ENCODE results near the gene PROZ.

The PROZ gene

GRCh38 chr13:113182046-113182445 is 23.6 kb downstream of the PROZ start:
- DNase-seq = no peak

DNA sequence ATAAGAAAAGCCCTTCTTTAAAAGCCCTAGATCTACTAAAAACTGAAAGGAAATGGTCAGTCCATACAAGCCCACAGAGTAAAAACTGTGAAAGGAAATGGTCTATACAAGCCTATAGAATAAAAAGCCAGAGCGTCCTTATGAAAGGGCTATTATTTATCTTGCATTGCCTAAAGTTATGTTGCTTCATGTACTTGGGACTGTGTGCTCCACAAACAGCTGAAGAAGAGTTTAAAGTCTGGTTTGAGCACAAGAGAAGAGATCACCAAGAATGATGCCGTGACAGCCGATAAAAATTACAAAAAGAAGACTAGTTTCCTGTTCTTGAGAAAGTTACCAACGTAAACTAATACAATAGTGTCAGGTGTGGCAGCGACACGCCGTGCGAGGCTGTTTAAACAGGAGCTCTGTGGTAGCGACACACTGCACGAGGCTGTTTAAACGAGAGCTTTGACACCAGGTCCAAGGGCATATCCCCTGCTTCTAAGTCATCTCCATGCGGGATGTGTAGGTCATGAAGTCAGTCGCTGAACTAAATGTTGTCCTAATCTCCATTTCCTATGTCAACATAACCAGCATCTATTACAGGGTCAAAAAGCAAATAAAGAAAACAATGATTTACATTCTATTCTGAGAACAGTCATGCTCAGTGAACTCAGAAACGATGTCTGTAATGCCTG is 25.1 kb downstream of the PROZ start:
- no peak for DNase-seq

DNA sequence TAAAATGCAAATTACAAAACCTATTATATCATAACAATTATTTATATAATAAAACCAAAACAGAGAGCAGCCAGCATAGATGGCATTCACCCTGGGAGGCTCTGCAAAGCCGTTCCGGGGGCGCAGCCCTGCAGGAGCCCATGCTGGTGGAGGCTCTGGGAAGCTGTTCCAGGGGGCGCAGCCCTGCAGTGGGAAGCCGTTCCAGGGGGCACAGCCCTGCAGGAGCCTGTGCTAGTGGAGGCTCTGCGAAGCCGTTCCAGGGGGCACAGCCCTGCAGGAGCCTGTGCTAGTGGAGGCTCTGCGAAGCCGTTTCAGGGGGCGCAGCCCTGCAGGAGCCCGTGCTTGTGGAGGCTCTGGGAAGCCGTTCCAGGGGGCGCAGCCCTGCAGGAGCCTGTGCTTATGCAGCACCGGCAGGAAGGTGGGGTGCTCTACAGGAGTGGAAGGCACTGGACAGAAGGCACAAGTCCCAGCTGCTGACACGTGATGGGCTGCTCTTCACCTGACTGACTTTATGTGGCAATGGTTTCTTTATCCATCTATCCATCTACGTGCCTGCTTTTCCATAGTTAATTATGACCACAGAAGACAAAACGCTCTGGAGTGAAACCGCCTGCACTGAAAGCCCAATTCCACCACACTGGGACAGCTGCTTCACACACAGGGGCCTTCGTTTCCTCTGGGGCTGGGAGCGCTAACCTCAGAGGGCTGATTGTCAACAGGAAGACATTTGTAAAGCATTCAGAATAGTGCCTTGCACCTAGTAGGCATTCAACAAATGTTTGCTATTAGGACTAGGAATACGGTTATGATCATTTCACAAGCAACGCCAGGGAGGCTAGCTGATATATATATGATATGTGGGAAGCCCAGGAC is 26.4 kb downstream of the PROZ start:
- no peak for DNase-seq

GRCh38 chr13:113186061-113186900 is 27.8 kb downstream of the PROZ start:
- DNase-seq = no peak

DNA sequence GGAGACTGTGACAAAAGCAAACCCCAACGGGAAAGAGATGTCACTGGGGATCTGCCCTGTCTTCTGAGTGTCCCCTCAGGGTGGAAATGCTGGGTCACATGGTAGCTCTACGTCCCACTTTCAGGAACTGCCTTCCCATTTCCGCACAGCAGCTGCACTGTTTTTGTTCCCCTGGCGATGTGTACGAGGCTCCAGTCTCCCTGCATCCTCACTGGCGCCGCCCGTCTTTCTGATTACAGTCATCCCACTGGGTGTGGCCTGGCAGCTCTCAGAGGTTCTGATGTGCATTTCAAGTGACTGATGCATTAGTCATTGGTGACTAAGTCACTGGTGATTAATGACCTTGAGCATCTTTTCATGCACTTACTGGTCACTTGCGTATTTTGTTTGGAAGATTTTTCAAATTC is 28.8 kb downstream of the PROZ start:
- DNase-seq = peak; percentile 71 to 80

DNA sequence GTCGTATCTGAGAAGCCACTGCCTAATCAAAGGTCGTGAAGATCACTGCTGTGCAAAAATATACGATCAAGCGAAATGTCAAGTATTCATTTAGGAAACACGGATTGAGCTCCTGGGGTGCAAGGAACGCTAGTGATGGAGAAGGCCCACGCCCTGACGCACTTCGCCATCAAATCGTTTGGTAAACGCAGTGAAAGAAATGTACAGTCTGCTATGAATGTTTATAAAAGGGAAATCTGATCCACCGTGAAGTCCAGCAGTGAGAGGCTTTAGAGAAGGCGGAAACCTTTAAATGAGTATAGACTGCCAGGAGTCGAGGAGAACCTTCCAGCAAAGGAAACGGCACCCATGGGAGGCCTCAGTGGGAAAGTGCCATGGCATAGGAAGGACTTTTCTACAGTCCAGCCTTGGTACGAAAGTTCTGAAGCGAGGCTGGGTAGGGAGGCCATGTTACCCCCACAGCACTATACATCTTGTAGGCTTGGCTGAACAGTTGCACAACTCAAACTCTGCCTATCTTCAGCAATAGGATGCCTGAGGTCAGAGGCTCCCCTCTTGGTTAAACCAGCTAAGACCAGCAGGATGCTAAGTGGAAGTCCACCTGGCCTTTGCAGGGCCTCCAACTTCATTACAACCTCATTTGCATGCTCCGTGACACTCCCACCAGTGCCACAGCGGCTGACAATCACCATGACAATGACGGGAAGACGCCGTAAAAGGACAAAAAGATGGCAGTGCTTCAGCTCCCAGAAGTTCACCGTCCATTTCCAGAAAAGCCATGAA is 29.6 kb downstream of the PROZ start:
- DNase-seq = no peak

- DNase-seq = no peak
These were observed 31.7 kb downstream of the PROZ start for GRCh38 chr13:113190181-113190580.

DNA sequence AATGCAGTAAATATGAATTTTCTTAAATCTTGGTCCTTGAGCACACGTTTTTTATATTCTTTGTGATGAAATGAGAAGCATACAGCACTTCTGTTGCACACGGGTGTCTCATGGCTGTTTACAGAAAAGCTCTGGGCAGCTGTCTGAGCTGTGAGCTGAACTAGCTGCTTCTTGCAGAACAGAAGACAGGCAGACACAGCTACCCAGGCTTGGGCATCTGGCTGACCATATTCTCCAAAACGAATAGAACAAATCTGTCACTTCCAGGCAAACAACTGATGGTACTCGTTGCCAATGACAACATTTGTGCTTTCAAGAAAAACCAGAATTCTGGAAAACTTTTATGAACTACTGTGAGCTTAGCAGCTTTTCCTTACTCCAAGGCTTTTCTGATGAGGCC is 33.8 kb downstream of the PROZ start:
- no peak for DNase-seq

GRCh38 chr13:113192902-113193301 is 34.5 kb downstream of the PROZ start:
- DNase-seq = no peak

- no peak for DNase-seq
These were observed 36.9 kb downstream of the PROZ start for GRCh38 chr13:113195360-113195759.

GRCh38 chr13:113196970-113197737 is 38.7 kb downstream of the PROZ start:
- DNase-seq = no peak

- DNase-seq = no peak
These were observed 43.4 kb downstream of the PROZ start for GRCh38 chr13:113201815-113202214.

DNA sequence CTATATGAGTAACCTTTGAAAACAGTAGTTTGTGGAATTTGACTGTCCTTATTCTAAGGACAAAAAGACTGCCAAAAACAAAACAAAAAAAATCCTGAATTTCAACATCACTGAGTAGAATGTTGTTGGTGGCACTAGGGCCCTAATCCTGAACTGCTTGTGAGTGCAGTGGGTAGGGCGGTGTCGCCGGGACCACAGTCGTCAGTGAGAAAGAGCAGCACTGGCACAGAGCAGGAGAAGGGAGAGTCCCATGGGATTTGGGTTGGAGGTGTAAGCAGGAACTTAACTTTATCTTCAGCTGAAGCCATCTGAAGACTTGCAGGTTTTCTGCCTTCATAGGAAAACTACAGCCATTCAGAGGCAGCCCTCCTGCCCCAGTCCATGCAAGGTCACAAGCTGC is 44.5 kb downstream of the PROZ start:
- no peak for DNase-seq

- DNase-seq = no peak
These were observed 45.3 kb downstream of the PROZ start for GRCh38 chr13:113203507-113204377.

DNA sequence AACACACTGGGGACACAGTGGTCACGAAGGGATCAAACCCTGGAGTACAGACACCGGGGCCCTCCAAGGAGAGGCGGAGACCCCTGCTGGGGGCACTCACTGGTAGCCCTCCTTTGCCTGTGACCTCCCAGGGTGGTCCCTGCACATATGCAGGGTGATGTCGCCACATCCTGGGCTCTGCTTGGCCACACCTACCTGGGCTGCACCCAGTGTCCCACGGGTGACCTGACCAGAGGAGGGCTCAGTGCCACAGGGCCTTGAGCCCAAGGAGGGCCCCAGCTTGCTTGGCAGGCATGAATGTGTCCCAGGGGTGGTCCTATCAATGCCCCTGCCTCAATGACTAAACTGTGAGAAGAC is 45.9 kb downstream of the PROZ start:
- DNase-seq = no peak

- DNase-seq = no peak
These were observed 47.0 kb downstream of the PROZ start for GRCh38 chr13:113205428-113205931.

- no peak for DNase-seq
These were observed 49.0 kb downstream of the PROZ start for GRCh38 chr13:113207460-113207859.

GRCh38 chr13:113207890-113208420 is 49.5 kb downstream of the PROZ start:
- DNase-seq = peak; percentile 27 to 40

DNA sequence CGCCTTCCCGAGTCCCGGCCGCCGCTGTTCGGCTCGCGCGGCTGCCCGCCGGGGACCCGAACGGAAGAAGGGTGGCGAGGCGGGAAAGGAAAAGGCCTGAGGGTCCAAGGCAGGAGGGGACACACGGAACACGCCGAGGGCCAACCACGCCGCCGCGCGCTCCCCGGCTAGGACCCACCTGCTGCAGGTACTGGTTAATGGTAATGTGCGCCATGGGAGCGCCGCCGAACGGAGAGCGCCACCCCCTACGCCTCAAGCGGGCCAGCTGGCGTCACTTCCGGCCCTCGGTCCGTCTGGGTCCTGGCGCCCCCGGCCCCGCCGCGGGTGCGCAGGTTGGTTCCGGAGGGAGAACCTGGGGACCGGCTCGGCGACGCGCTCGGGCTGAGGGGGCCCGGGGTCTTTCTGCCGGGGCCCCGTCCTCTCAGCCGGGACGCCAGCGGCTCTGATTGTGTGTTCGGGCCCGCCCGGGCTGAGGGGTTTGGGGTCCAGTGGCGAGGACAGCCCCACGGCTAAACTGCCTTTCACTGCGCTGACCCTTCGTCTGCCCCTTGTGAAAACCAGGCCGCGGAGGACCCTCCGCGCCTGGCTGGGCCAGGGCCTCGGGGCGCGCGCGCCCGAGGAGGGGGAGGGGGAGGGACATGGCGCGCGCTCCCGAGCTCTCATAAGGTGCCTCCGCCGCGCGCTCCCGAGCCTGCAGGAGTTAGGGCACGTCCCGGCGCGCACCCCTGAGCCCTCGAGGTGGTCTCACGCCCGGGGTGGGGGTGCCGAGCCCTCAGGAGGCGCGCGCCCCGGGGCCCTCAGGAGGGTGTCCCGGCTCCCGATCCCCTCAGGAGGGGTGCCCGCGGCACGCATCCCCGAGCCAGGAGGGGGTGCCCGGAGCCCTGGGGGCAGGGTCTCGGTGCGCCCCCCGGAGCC is 50.2 kb downstream of the PROZ start, which contains the start of gene PCID2:
Gene PCID2, minus strand, starts transcription at position 249 of the 915 bp plus-strand sequence. Its CDS starts 35 bp downstream, at position 214.
- DNase-seq = peak; percentile 87 to 89
